GM19397 (cell line): ENCODE results near the gene NGDN.

Experiments used
- ATAC-seq: cut with Tn5 transposase; IDR thresholded peaks from one replicate; pipeline ENCODE4 v1.9.1; 2021; ENCODE audit warnings: mild to moderate bottlenecking, moderate library complexity; ENCODE audit not compliant: unreplicated experiment

NGDN gene

GRCh38 chr14:23468704-23469126 lies 788 bp upstream of the NGDN start:
- peak; percentile 6 for ATAC-seq

- no peak for ATAC-seq
These were observed 452 bp downstream of the NGDN start for GRCh38 chr14:23469906-23470403.

GRCh38 chr14:23470947-23471346 lies 1.4 kb downstream of the NGDN start:
- no peak for ATAC-seq

GRCh38 chr14:23478109-23478759 lies 8.7 kb downstream of the NGDN start:
- no peak for ATAC-seq

GRCh38 chr14:23481362-23481970 lies 12.0 kb downstream of the NGDN start:
- ATAC-seq, result no peak

- ATAC-seq, result no peak
These were observed 12.7 kb downstream of the NGDN start for GRCh38 chr14:23481979-23482822.

- ATAC-seq, result no peak
These were observed 13.3 kb downstream of the NGDN start for GRCh38 chr14:23482823-23483148.

GRCh38 chr14:23483236-23483854 lies 13.8 kb downstream of the NGDN start:
- ATAC-seq, result no peak

- ATAC-seq, result no peak
These were observed 15.8 kb downstream of the NGDN start for GRCh38 chr14:23485326-23485725.

GRCh38 chr14:23486036-23486435 lies 16.5 kb downstream of the NGDN start:
- ATAC-seq, result no peak

- no peak for ATAC-seq
These were observed 17.7 kb downstream of the NGDN start for GRCh38 chr14:23487216-23487615.

- ATAC-seq, result no peak
These were observed 23.2 kb downstream of the NGDN start for GRCh38 chr14:23492618-23493272.

GRCh38 chr14:23494223-23494622 lies 24.7 kb downstream of the NGDN start:
- ATAC-seq, result no peak

- no peak for ATAC-seq
These were observed 42.7 kb downstream of the NGDN start for GRCh38 chr14:23512156-23512555.

- no peak for ATAC-seq
These were observed 43.7 kb downstream of the NGDN start for GRCh38 chr14:23513005-23513817.

GRCh38 chr14:23513818-23514643 lies 44.5 kb downstream of the NGDN start:
- ATAC-seq, result no peak

GRCh38 chr14:23514644-23514957 lies 45.1 kb downstream of the NGDN start:
- no peak for ATAC-seq

GRCh38 chr14:23517650-23518326 lies 48.3 kb downstream of the NGDN start:
- ATAC-seq, result no peak

GRCh38 chr14:23518709-23519108 lies 49.2 kb downstream of the NGDN start:
- no peak for ATAC-seq
